B cell (primary cell): ENCODE results near the gene CLIP2.

ENCODE experiments used
- EZH2 ChIP-seq: IDR thresholded peaks from 2 replicates; pipeline ENCODE4 v1.6.1; 2012; ENCODE audit warnings: borderline replicate concordance, low read depth, mild to moderate bottlenecking, moderate library complexity, low read length; ENCODE audit not compliant: insufficient read depth, poor library complexity, severe bottlenecking
- TF ChIP-seq, protein P1 (sequence below): fragments of 200-600 bp; IDR thresholded peaks from one replicate; pipeline ENCODE4 v1.8.0; 2022; ENCODE audit warnings: antibody characterized with exemption, mild to moderate bottlenecking

- TF ChIP-seq EZH2 = no peak
- TF ChIP-seq, protein P1, sequence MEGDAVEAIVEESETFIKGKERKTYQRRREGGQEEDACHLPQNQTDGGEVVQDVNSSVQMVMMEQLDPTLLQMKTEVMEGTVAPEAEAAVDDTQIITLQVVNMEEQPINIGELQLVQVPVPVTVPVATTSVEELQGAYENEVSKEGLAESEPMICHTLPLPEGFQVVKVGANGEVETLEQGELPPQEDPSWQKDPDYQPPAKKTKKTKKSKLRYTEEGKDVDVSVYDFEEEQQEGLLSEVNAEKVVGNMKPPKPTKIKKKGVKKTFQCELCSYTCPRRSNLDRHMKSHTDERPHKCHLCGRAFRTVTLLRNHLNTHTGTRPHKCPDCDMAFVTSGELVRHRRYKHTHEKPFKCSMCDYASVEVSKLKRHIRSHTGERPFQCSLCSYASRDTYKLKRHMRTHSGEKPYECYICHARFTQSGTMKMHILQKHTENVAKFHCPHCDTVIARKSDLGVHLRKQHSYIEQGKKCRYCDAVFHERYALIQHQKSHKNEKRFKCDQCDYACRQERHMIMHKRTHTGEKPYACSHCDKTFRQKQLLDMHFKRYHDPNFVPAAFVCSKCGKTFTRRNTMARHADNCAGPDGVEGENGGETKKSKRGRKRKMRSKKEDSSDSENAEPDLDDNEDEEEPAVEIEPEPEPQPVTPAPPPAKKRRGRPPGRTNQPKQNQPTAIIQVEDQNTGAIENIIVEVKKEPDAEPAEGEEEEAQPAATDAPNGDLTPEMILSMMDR = no peak
Measured at GRCh38 chr7:74356589-74357315, 67.5 kb downstream of the CLIP2 start.
